Measurements from ENCODE around the gene RIC1.

- no peak for TF ChIP-seq MYNN (CRISPR knock-in tag; IDR thresholded peaks at IDR 0.05; ENCODE audit: low read depth)
- TF ChIP-seq ZNF503 (CRISPR knock-in tag; IDR thresholded peaks at IDR 0.05): no peak
- no peak for TF ChIP-seq NFYB (CRISPR knock-in tag; IDR thresholded peaks at IDR 0.05)
- no peak for TF ChIP-seq BRCA1 (CRISPR knock-in tag; IDR thresholded peaks at IDR 0.05)
- no peak for TF ChIP-seq POLR2G (IDR thresholded peaks at IDR 0.05; ENCODE audit: low read depth, low read length)
- no peak for TF ChIP-seq POLR2A (IDR thresholded peaks at IDR 0.05; ENCODE audit: insufficient read depth in 1 of 2, low read depth in 2 of 2, low read length in 2 of 2)
- no peak for TF ChIP-seq SIN3A (IDR thresholded peaks at IDR 0.05; ENCODE audit: borderline replicate concordance, low read depth, low read length)
- TF ChIP-seq FOXM1 (CRISPR knock-in tag; IDR thresholded peaks at IDR 0.05): no peak
- TF ChIP-seq FOXO1 (CRISPR knock-in tag; IDR thresholded peaks at IDR 0.05): no peak
- no peak for TF ChIP-seq CTCF (CRISPR knock-in tag; IDR thresholded peaks at IDR 0.05)
Observed at GRCh38 chr9:5756633-5757032, 127.7 kb downstream of the RIC1 start.
